Activated B cell treated with CpG ODN at 0.5 μM for 24 hours (primary cell): Measurements from ENCODE around the gene RTF2. TPM values are rescaled to one million over a fixed set of nuclear protein-coding genes. Genes with fewer than 3 reads are reported as not detected.
"Not testable (repeated sequence)": the region's sequence is repeated elsewhere in the genome, so short reads cannot be mapped to it uniquely, and the experiment has no call there.

Source experiments
- ATAC-seq: fragments of 200-7000 bp; cut with Tn5 transposase; one replicate; pipeline ENCODE4 v1.10.0; 2021; ENCODE audit warnings: low read depth, mild to moderate bottlenecking, moderate library complexity
- CTCF ChIA-PET: fragments of 350-600 bp; sonication (Branson Sonifier 250); formaldehyde crosslinking; loops from one replicate; lab custom pipeline; 2021; ENCODE audit warnings: antibody characterized with exemption; lab: Charles Lee
- POLR2A ChIA-PET: fragments of 350-600 bp; sonication (Branson Sonifier 250); formaldehyde crosslinking; loops from one replicate; lab custom pipeline; 2021; ENCODE audit warnings: antibody characterized with exemption; lab: Charles Lee
- DNase-seq: peaks from one replicate; pipeline ENCODE4 v3.0.0; 2022
- H3K27ac Mint-ChIP-seq: one replicate; pipeline ENCODE4 v1.8.0; 2020; ENCODE audit warnings: mixed read lengths
- H3K27me3 Mint-ChIP-seq: one replicate; pipeline ENCODE4 v1.8.0; 2021; ENCODE audit warnings: mixed read lengths
- H3K36me3 Mint-ChIP-seq: one replicate; pipeline ENCODE4 v1.8.0; 2021; ENCODE audit warnings: low read depth, mixed read lengths
- H3K4me1 Mint-ChIP-seq: one replicate; pipeline ENCODE4 v1.8.0; 2021; ENCODE audit warnings: mixed read lengths
- H3K4me3 Mint-ChIP-seq: one replicate; pipeline ENCODE4 v1.8.0; 2020; ENCODE audit warnings: mild to moderate bottlenecking, mixed read lengths
- H3K9me3 Mint-ChIP-seq: one replicate; pipeline ENCODE4 v1.8.0; 2020; ENCODE audit warnings: mixed read lengths
- CTCF ChIP-seq: fragments of 200-600 bp; IDR thresholded peaks from one replicate; pipeline ENCODE4 v1.8.0; 2022; ENCODE audit warnings: antibody characterized with exemption, mild to moderate bottlenecking
- intact Hi-C: fragments of 100-400 bp; cut with micrococcal nuclease; formaldehyde crosslinking; loops from one replicate; pipeline ENCODE4 v1.15.1; 2024
- total RNA-seq: library from RNA; stranded (reverse); gene quantifications from 2 replicates; pipeline ENCODE4 v1.2.3, GENCODE V29; 2022

The RTF2 gene
- total RNA-seq, 1 donor from 2014 or later, result 81.1 TPM

GRCh38 chr20:56518721-56519398, 50.4 kb downstream of the RTF2 start:
- intact Hi-C loops, result no loop called here
- DNase-seq (no peak), ATAC-seq (no peak)
- Mint-ChIP-seq H3K36me3 (peaks cover 82% of the 10 kb centered on the region), H3K27ac (no peak overlapping the region), H3K9me3 (peaks cover 19% of the 10 kb centered on the region), H3K27me3 (no peaks in the 10 kb centered on the region), H3K4me1 (no peaks in the 10 kb centered on the region), H3K4me3 (no peak overlapping the region)
- ChIA-PET POLR2A (no interaction called here), CTCF (no interaction called here)
- TF ChIP-seq CTCF, result no peak

- TF ChIP-seq CTCF, result no peak
- no peak for DNase-seq
- intact Hi-C loops, result no loop called here
- ATAC-seq, result no peak
- Mint-ChIP-seq H3K9me3 (peaks cover 19% of the 10 kb centered on the region), H3K4me3 (no peak overlapping the region), H3K4me1 (no peaks in the 10 kb centered on the region), H3K27ac (no peak overlapping the region), H3K36me3 (peaks cover 75% of the 10 kb centered on the region), H3K27me3 (no peaks in the 10 kb centered on the region)
- ChIA-PET POLR2A (no interaction called here), CTCF (no interaction called here)
Measured at GRCh38 chr20:56519551-56519950, 51.1 kb downstream of the RTF2 start.

- Mint-ChIP-seq H3K36me3 (peaks cover 70% of the 10 kb centered on the region), H3K4me1 (no peaks in the 10 kb centered on the region), H3K27me3 (no peaks in the 10 kb centered on the region), H3K4me3 (no peak overlapping the region), H3K27ac (no peak overlapping the region), H3K9me3 (peaks cover 19% of the 10 kb centered on the region)
- POLR2A ChIA-PET, result no interaction called here
- intact Hi-C loops, result no loop called here
- CTCF ChIA-PET, result no interaction called here
- no peak for TF ChIP-seq CTCF
- no peak for DNase-seq
- ATAC-seq, result no peak
Measured at GRCh38 chr20:56520180-56520579, 51.8 kb downstream of the RTF2 start.

- intact Hi-C loops, ATAC-seq, DNase-seq, POLR2A ChIA-PET, H3K27me3 Mint-ChIP-seq, H3K27ac Mint-ChIP-seq, CTCF ChIA-PET, H3K4me3 Mint-ChIP-seq, H3K4me1 Mint-ChIP-seq: not testable (repeated sequence)
- Mint-ChIP-seq H3K36me3 (peaks cover 64% of the 10 kb centered on the region), H3K9me3 (peaks cover 19% of the 10 kb centered on the region)
Measured at GRCh38 chr20:56520746-56521354, 52.4 kb downstream of the RTF2 start.

- ATAC-seq, result no peak
- ChIA-PET CTCF (no interaction called here), POLR2A (no interaction called here)
- H3K27ac Mint-ChIP-seq, result no peak overlapping the region
- H3K36me3 Mint-ChIP-seq, result peaks cover 49% of the 10 kb centered on the region
- no peak for DNase-seq
- no peak overlapping the region for H3K4me3 Mint-ChIP-seq
- intact Hi-C loops, result no loop called here
- H3K4me1 Mint-ChIP-seq, result no peaks in the 10 kb centered on the region
- no peak for TF ChIP-seq CTCF
- H3K27me3 Mint-ChIP-seq, result no peaks in the 10 kb centered on the region
- peaks cover 19% of the 10 kb centered on the region for H3K9me3 Mint-ChIP-seq
Measured at GRCh38 chr20:56522311-56522710, 53.9 kb downstream of the RTF2 start.

- H3K4me3 Mint-ChIP-seq, H3K4me1 Mint-ChIP-seq, H3K9me3 Mint-ChIP-seq, H3K27ac Mint-ChIP-seq, intact Hi-C loops, H3K27me3 Mint-ChIP-seq, DNase-seq, CTCF ChIA-PET, ATAC-seq: not testable (repeated sequence)
- H3K36me3 Mint-ChIP-seq, result peaks cover 29% of the 10 kb centered on the region
- POLR2A ChIA-PET, result interaction anchor here (0.7 kb wide), 1 partner anchor 42 kb away, joined by 4 read pairs; no protein-coding TSS in a partner anchor
Measured at GRCh38 chr20:56524444-56524843, 56.0 kb downstream of the RTF2 start, which contains the start of gene FAM209A. TSS of gene FAM209A (plus strand) at chr20:56524744. CDS start at chr20:56524809, 65 bp downstream.
